Loucy (cell line): ENCODE data around the gene MXRA8.

ENCODE experiments used
- CTCF ChIP-seq: fragments of 200-600 bp; sonication (generic); conservative IDR thresholded peaks from 2 replicates; pipeline ENCODE4 v1.5.1; 2014; ENCODE audit warnings: mild to moderate bottlenecking, antibody characterized with exemption, low read length
- EZH2phosphoT487 ChIP-seq: fragments of 200-600 bp; IDR thresholded peaks from 2 replicates; pipeline ENCODE4 v1.6.1; 2018; ENCODE audit warnings: antibody characterized with exemption, mild to moderate bottlenecking, moderate library complexity, borderline replicate concordance

- TF ChIP-seq CTCF: no peak
- no peak for TF ChIP-seq EZH2phosphoT487
These were observed 43.2 kb upstream of the MXRA8 start for GRCh38 chr1:1401457-1402010.
